Endothelial cell of umbilical vein (primary cell): ENCODE data around the gene ANAPC13. TPM values are rescaled to one million over a fixed set of nuclear protein-coding genes. Genes with fewer than 3 reads are reported as not detected.

Source experiments
- BruUV-seq: library from RNA; stranded (reverse); fragments of 400-500 nt; replicated peaks from 2 replicates; lab custom pipeline; 2021; lab: Mats Ljungman, UMichigan
- CTCF ChIA-PET: fragments of 300-600, 350-600 bp; sonication (Branson Sonifier 250); formaldehyde crosslinking; loops from one replicate; lab custom pipeline; 2021; ENCODE audit warnings: antibody characterized with exemption, inconsistent platforms; lab: Charles Lee
- POLR2A ChIA-PET: fragments of 300-600, 350-600 bp; sonication (Branson Sonifier 250); formaldehyde crosslinking; loops from one replicate; lab custom pipeline; 2021; ENCODE audit warnings: antibody characterized with exemption, inconsistent platforms; lab: Charles Lee
- DNase-seq: peaks from one replicate; pipeline ENCODE4 v3.0.0-alpha.2; 2011; ENCODE audit warnings: low read depth, low spot score
- FAIRE-seq: peaks from 2 replicates; lab custom pipeline; 2011; peaks lifted over from hg19 to GRCh38; lab: Jason Lieb, UNC
- H2AFZ ChIP-seq: 2 replicates; pipeline ENCODE4 v1.6.0; 2012; ENCODE audit warnings: low read depth, low read length, control low read depth, inconsistent platforms
- H3K27ac ChIP-seq: 2 replicates; pipeline ENCODE4 v1.5.1; 2011; ENCODE audit warnings: low read depth, mild to moderate bottlenecking, control low read depth, low read length, moderate library complexity; ENCODE audit not compliant: insufficient read depth
- H3K27me3 ChIP-seq, 2 experiments: 2 replicates each; pipeline versions ENCODE4 v1.6.0 to v1.6.1; 2011; ENCODE audit warnings: low read length in 2 of 2, mixed read lengths in 1 of 2; ENCODE audit not compliant: control insufficient read depth in 2 of 2, insufficient read depth in 2 of 2
- H3K36me3 ChIP-seq, 2 experiments: 2 replicates in 1 of 2; 3 replicates in 1 of 2; pipeline ENCODE4 v1.5.1; 2011; ENCODE audit warnings: low read length in 2 of 2, mild to moderate bottlenecking in 1 of 2, moderate library complexity in 1 of 2; ENCODE audit not compliant: control insufficient read depth in 2 of 2, insufficient read depth in 2 of 2; ENCODE audit errors: extremely low read depth in 1 of 2
- H3K4me1 ChIP-seq: 3 replicates; pipeline ENCODE4 v1.5.1; 2011; ENCODE audit warnings: mild to moderate bottlenecking, low read length; ENCODE audit not compliant: control insufficient read depth, insufficient read depth; ENCODE audit errors: extremely low read depth
- H3K4me2 ChIP-seq: 2 replicates; pipeline ENCODE4 v1.6.1; 2011; ENCODE audit warnings: low read length, control low read depth, mixed read lengths; ENCODE audit not compliant: insufficient read depth
- H3K4me3 ChIP-seq, 3 experiments: fragments of 200-600 bp in 1 of 3; sonication (generic), shearing (Covaris generic) in 1 of 3; replicated peaks in 1 of 3; 2 replicates each; pipeline ENCODE4 v1.5.1; 2011 to 2016; ENCODE audit warnings: control low read depth in 3 of 3, low read length in 3 of 3, mild to moderate bottlenecking in 2 of 3, inconsistent platforms in 1 of 3, low read depth in 1 of 3, moderate library complexity in 1 of 3; ENCODE audit not compliant: insufficient read depth in 1 of 3
- H3K79me2 ChIP-seq: 2 replicates; pipeline ENCODE4 v1.6.0; 2012; ENCODE audit warnings: low read length, inconsistent platforms; ENCODE audit not compliant: control insufficient read depth, insufficient read depth
- H3K9ac ChIP-seq: replicated peaks from 2 replicates; pipeline ENCODE3; 2011; ENCODE audit warnings: low read length, control low read depth; ENCODE audit not compliant: insufficient read depth; ENCODE audit errors: extremely low read depth
- H3K9me1 ChIP-seq: replicated peaks from 3 replicates; pipeline ENCODE4 v1.6.0; 2011; ENCODE audit warnings: mild to moderate bottlenecking, low read length; ENCODE audit not compliant: control insufficient read depth, insufficient read depth; ENCODE audit errors: extremely low read depth
- H3K9me3 ChIP-seq: replicated peaks from 2 replicates; pipeline ENCODE4 v1.5.1; 2012; ENCODE audit warnings: low read length, inconsistent platforms; ENCODE audit not compliant: control insufficient read depth, insufficient read depth
- H4K20me1 ChIP-seq: replicated peaks from 2 replicates; pipeline ENCODE3; 2011; ENCODE audit warnings: mild to moderate bottlenecking, low read length; ENCODE audit not compliant: control insufficient read depth, insufficient read depth; ENCODE audit errors: extremely low read depth
- CTCF ChIP-seq, 2 donors: IDR thresholded peaks; 1 replicate in 1 of 2; 2 replicates in 1 of 2; pipeline ENCODE4 v1.5.1; 2011; ENCODE audit warnings: low read length in 2 of 2, mild to moderate bottlenecking in 2 of 2, moderate library complexity in 2 of 2, control low read depth in 1 of 2, inconsistent platforms in 1 of 2, low read depth in 1 of 2; ENCODE audit not compliant: insufficient read depth in 1 of 2; ENCODE audit errors: extremely low read depth in 1 of 2
- EZH2 ChIP-seq: IDR thresholded peaks from 2 replicates; pipeline ENCODE4 v1.6.1; 2012; ENCODE audit warnings: borderline replicate concordance, low read depth, mild to moderate bottlenecking, moderate library complexity, low read length, inconsistent platforms; ENCODE audit not compliant: severe bottlenecking
- FOS ChIP-seq: IDR thresholded peaks from 2 replicates; pipeline ENCODE4 v1.6.1; 2011; ENCODE audit warnings: mild to moderate bottlenecking, low read length, moderate library complexity, borderline replicate concordance; ENCODE audit not compliant: insufficient read depth
- GATA2 ChIP-seq: IDR thresholded peaks from 2 replicates; pipeline ENCODE4 v1.7.0; 2011; ENCODE audit warnings: low read depth, mild to moderate bottlenecking, moderate library complexity, mixed read lengths, low read length; ENCODE audit not compliant: insufficient read length, insufficient read depth
- JUN ChIP-seq: IDR thresholded peaks from 2 replicates; pipeline ENCODE4 v1.6.1; 2011; ENCODE audit warnings: borderline replicate concordance, low read depth; ENCODE audit not compliant: insufficient read length, insufficient read depth
- MAX ChIP-seq: IDR thresholded peaks from 2 replicates; pipeline ENCODE4 v1.6.1; 2011; ENCODE audit not compliant: insufficient read depth, insufficient read length
- MYC ChIP-seq: IDR thresholded peaks from one replicate; pipeline ENCODE4 v1.6.1; 2011; ENCODE audit warnings: mild to moderate bottlenecking, low read depth, low read length
- POLR2A ChIP-seq: IDR thresholded peaks from 2 replicates; pipeline ENCODE4 v1.6.1; 2012; ENCODE audit warnings: low read depth, mild to moderate bottlenecking, control low read depth, low read length
- POLR2AphosphoS5 ChIP-seq: IDR thresholded peaks from 2 replicates; pipeline ENCODE4 v1.6.1; 2012; ENCODE audit warnings: low read depth, mild to moderate bottlenecking, control low read depth, low read length, moderate library complexity; ENCODE audit not compliant: insufficient read depth
- dilution Hi-C: fragments of 300-500 bp; cut with MboI; formaldehyde crosslinking; loops from one replicate; pipeline ENCODE4 v1.15.0; 2019; ENCODE audit warnings: low sequenced_read_pairs; ENCODE audit not compliant: extremely low pct_ligation_motif_present
- intact Hi-C: fragments of 100-400 bp; cut with micrococcal nuclease; formaldehyde crosslinking; loops from one replicate; pipeline ENCODE4 v1.10.0; 2022
- polyA plus RNA-seq, 4 experiments: library from polyadenylated mRNA; depleted of rRNA in 3 of 4; stranded (reverse) in 3 of 4; unstranded in 1 of 4; fragments of >200 nt; gene quantifications; 2 replicates each; pipeline versions ENCODE4 v1.2.1 to v1.2.3, GENCODE V29; 2011 to 2012; ENCODE audit warnings: missing spikeins in 1 of 4
- total RNA-seq: library from RNA; stranded (reverse); gene quantifications from 2 replicates; pipeline ENCODE4 v1.2.3, GENCODE V29; 2021

The ANAPC13 gene
- total and polyA plus RNA-seq, 2 donors (not counting 3 experiments of a cell fraction or from before 2014, with no cell fraction given): 48.4 to 50.8 TPM

DNA sequence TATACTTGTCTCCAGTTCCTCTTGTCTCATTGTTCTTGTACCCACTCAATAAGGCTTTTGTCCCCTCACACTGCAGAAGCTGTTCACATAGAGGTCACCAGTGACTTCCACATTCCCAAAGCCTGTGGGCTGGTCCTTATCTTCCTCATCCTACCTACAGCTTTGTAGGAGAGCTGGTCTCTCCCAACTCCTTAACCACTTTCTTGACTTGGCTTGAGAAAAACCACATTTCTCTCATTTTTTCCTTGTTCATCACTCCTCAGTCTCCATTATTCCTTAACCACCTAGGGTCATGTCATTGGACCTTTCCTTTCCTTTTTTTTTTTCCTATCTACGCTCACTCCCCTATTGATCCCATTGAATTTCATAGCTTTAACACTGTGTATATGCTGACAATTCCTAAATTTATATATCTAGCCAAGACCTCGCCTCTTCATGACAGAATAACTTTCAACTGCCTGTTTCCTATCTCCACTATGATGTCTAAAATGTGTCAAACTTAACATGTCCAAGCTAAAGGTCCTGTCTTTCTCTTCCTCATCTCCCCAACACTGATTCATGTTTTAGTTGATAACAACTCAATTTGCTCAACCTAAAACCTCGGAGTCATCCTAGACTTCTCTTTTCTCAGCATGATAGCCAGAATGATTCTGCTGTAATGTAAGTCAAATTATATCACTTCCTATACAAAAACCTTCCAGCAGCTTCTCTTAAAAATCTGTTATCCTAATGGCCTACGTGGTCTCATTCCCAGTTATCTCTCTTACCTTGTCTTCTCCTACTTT, 49.6 kb upstream of the ANAPC13 start:
- DNase-seq (no peak), FAIRE-seq (no peak)
- CTCF ChIA-PET: no interaction called here
- H3K9ac ChIP-seq: no peak overlapping the region
- no peaks in the 10 kb centered on the region for H3K9me1 ChIP-seq
- H3K4me3 ChIP-seq: no peak overlapping the region
- H3K27me3 ChIP-seq: no peaks in the 10 kb centered on the region
- no peak overlapping the region for H3K27ac ChIP-seq
- H3K9me3 ChIP-seq: no peaks in the 10 kb centered on the region
- BruUV-seq: no TSS peak
- H3K4me1 ChIP-seq: no peaks in the 10 kb centered on the region
- no peak overlapping the region for H3K4me2 ChIP-seq
- no peak for TF ChIP-seq POLR2A
- TF ChIP-seq MYC: no peak
- TF ChIP-seq FOS: no peak
- TF ChIP-seq CTCF (IDR thresholded peaks at IDR 0.05; ENCODE audit: extremely low read depth in 1 of 2, insufficient read depth in 1 of 2, low read depth in 1 of 2, low read length in 2 of 2): no peak
- no peak for TF ChIP-seq GATA2
- no peak for TF ChIP-seq POLR2AphosphoS5
- no peak for TF ChIP-seq MAX
- no peak for TF ChIP-seq EZH2
- no peak for TF ChIP-seq JUN
- intact Hi-C loops (no loop called here), dilution Hi-C loops (no loop called here)
- H3K36me3 ChIP-seq: peaks cover 0 to 5% of the 10 kb centered on the region in 2 experiments
- H4K20me1 ChIP-seq: no peaks in the 10 kb centered on the region
- POLR2A ChIA-PET: no interaction called here
- H2AFZ ChIP-seq: no peak overlapping the region
- no peaks in the 10 kb centered on the region for H3K79me2 ChIP-seq
